GM19324 (cell line): ENCODE results near the gene TICRR.

Experiments used
- ATAC-seq: cut with Tn5 transposase; IDR thresholded peaks from one replicate; pipeline ENCODE4 v1.9.1; 2021; ENCODE audit warnings: mild to moderate bottlenecking, moderate library complexity; ENCODE audit not compliant: unreplicated experiment, low FRiP score

Gene TICRR

GRCh38 chr15:89671687-89672086 lies 96.4 kb downstream of the TICRR start:
- no peak for ATAC-seq

DNA sequence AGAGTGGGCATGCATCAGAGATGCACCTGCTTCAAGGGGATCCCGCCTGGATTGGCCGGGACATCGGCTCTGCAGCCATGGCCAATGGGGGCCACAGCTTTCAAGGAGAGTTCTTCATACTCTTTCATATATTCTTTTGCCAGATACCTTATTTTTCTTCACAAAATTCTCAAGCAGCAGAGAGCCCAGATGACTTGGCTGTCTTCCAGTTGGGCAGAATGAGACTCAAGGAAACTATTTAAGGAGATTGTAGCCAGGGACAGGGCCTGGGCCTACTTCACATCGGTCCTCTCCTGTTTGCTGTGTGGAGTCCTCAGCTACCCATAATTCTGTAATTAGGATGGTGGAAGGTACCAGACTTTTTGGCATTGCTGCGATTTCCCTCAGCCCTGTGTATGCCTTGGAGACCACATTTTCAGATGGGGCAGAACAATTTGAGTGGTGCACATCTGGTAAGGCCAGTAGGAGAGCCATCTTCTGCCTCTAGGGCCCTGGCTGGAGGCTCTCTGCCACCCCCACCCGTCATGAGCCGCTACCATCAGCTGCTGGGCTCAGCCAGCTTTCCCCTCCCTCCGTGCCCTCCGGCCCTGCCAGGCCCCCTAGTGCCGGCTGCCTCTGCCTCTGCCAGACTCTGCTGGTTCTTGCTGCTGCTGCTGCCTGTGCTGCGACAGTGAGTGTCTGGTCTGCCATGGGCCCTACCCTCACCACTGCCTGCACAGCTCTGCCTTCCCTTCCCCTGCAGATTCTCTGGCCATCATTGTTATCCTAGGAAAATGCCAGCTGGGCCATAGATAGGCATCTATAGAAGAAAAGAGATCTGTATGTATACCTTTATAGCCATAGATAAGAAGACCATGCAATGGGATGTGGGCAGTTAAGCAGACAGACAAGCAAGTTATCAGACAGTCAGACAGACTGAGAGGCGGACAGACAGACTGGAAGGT lies 97.2 kb downstream of the TICRR start:
- no peak for ATAC-seq

GRCh38 chr15:89673165-89673512 lies 97.9 kb downstream of the TICRR start:
- ATAC-seq = no peak

DNA sequence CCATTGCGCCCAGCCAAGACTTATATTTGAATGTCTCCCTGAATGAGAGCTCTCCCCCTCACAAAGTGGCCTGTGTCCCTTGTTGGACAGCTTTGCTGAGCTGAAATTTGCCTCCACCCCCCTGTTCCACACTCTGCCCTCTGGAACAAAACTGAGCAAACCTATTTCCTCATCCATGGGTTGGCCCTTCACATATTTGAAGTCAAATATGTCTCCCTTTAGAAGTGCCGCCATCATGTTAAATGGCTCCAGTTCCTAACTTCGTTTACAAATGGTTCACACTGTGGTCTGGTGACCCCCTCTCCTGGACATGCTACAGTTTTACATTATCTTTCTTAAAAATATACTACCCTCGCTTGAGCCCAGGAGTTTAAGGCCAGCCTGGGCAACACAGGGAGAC lies 99.3 kb downstream of the TICRR start:
- no peak for ATAC-seq

DNA sequence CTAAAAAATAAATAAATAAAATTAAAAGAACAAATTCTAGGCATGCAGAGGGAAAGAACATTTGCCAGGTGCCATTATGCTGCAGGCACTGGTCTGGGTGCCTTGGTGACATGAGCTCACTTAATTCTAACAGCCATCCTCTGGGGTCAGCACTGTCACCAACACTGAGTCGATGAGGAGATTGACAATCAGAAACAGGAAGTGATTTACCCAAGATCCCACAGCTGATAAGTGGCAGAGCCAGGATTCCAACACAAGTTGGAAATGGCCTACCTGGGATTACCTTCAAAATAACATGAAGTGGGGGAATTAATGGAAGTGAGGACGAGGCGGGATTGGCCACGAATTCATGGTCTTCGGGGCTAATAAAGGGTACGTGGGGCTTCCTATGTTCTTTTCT lies 100.3 kb downstream of the TICRR start:
- no peak for ATAC-seq

- ATAC-seq = no peak
These were observed 102.1 kb downstream of the TICRR start for GRCh38 chr15:89677381-89677780.
